ENCODE results near the gene IFI27L2. TPM values are rescaled to one million over a fixed set of nuclear protein-coding genes. Genes with fewer than 3 reads are reported as not detected.

IFI27L2 gene
- total and polyA plus RNA-seq, 2 experiments from 2014 or later: 23.4 to 38.5 TPM

GRCh38 chr14:94100847-94101246 lies 28.6 kb downstream of the IFI27L2 start:
- H3K79me2 ChIP-seq (replicated peaks; ENCODE audit: insufficient read depth): no peaks in the 10 kb centered on the region
- no peaks in the 10 kb centered on the region; the same call in 2 of the 3 replicates for H3K36me3 Mint-ChIP-seq (ENCODE audit: low read depth)
- H3K4me3 Mint-ChIP-seq: no peak overlapping the region
- H3K9me3 Mint-ChIP-seq: no peaks in the 10 kb centered on the region; the same call in 2 of the 3 replicates
- no peaks in the 10 kb centered on the region for H3K9me2 ChIP-seq (ENCODE audit: insufficient read depth)
- peaks cover 2% of the 10 kb centered on the region; the same call in 1 of the 3 replicates for H3K4me1 Mint-ChIP-seq
- H2AFZ ChIP-seq: no peak overlapping the region
- peaks cover 4% of the 10 kb centered on the region for H3K27me3 Mint-ChIP-seq (ENCODE audit: insufficient read depth, low read depth, poor library complexity)
- no peak overlapping the region for H3K27ac ChIP-seq (ENCODE audit: low read depth)
- no peaks in the 10 kb centered on the region for H3F3A ChIP-seq (replicated peaks; ENCODE audit: low read depth)
- H3K27me3 ChIP-seq (ENCODE audit: insufficient read depth): no peaks in the 10 kb centered on the region
- H3K36me3 ChIP-seq (ENCODE audit: insufficient read depth): no peaks in the 10 kb centered on the region
- no peak overlapping the region for H3K27ac Mint-ChIP-seq
- ATAC-seq (no peak; the same call in 2 of the 3 replicates), DNase-seq (ENCODE audit: low spot score) (no peak)
- H3K4me2 ChIP-seq: no peak overlapping the region
- no peak overlapping the region for H3K4me3 ChIP-seq
- no peak for TF ChIP-seq EZH2 (IDR thresholded peaks at IDR 0.05; ENCODE audit: low read depth, unreplicated experiment)
- TF ChIP-seq CREB1 (CRISPR knock-in tag; IDR thresholded peaks at IDR 0.05; ENCODE audit: low read depth): no peak
- TF ChIP-seq CTCF (conservative IDR thresholded peaks at IDR 0.05; ENCODE audit: low read depth in 2 of 2): no peak
- TF ChIP-seq ZNF114 (CRISPR knock-in tag; IDR thresholded peaks at IDR 0.05): no peak
- no peak for TF ChIP-seq JUNB (IDR thresholded peaks at IDR 0.05; ENCODE audit: unreplicated experiment)
- TF ChIP-seq POLR2AphosphoS5 (IDR thresholded peaks at IDR 0.05; ENCODE audit: low read depth): no peak
- no peak for TF ChIP-seq REST (IDR thresholded peaks at IDR 0.05; ENCODE audit: unreplicated experiment)
- TF ChIP-seq ETS1 (IDR thresholded peaks at IDR 0.05): no peak
- no peak for TF ChIP-seq ZNF462 (CRISPR knock-in tag; IDR thresholded peaks at IDR 0.05)
- no peak for TF ChIP-seq NANOG (IDR thresholded peaks at IDR 0.05; ENCODE audit: borderline replicate concordance)
- no peak for TF ChIP-seq EZH2phosphoT487 (IDR thresholded peaks at IDR 0.05; ENCODE audit: unreplicated experiment)
- no peak for TF ChIP-seq ZNF331 (CRISPR knock-in tag; IDR thresholded peaks at IDR 0.05; ENCODE audit: low read depth)
- no peak for TF ChIP-seq STAT1 (IDR thresholded peaks at IDR 0.05; ENCODE audit: unreplicated experiment)
- no peaks in the 10 kb centered on the region for H3K4me1 ChIP-seq (ENCODE audit: insufficient read depth)
- no peaks in the 10 kb centered on the region for H4K20me1 ChIP-seq (replicated peaks; ENCODE audit: insufficient read depth)
